HUES64 (cell line): ENCODE data around the gene THSD8.

Experiments
- H3K27ac ChIP-seq: 2 replicates; pipeline ENCODE4 v1.7.0; 2013; ENCODE audit warnings: low read depth, low read length, inconsistent platforms
- H3K27me3 ChIP-seq: 2 replicates; pipeline ENCODE4 v1.6.1; 2013; ENCODE audit warnings: mild to moderate bottlenecking, low read length; ENCODE audit not compliant: insufficient read depth
- H3K36me3 ChIP-seq: 2 replicates; pipeline ENCODE4 v1.6.1; 2013; ENCODE audit warnings: mild to moderate bottlenecking, low read length; ENCODE audit not compliant: insufficient read depth
- H3K4me1 ChIP-seq: 2 replicates; pipeline ENCODE4 v1.6.1; 2013; ENCODE audit warnings: mild to moderate bottlenecking, low read length, moderate library complexity; ENCODE audit not compliant: insufficient read depth
- H3K4me3 ChIP-seq: 2 replicates; pipeline ENCODE4 v1.5.1; 2013; ENCODE audit warnings: mild to moderate bottlenecking, low read length, moderate library complexity
- H3K9ac ChIP-seq: 2 replicates; pipeline ENCODE4 v1.6.1; 2013; ENCODE audit warnings: mild to moderate bottlenecking, low read depth, low read length
- H3K9me3 ChIP-seq: 2 replicates; pipeline ENCODE4 v1.6.1; 2013; ENCODE audit warnings: low read depth, low read length; ENCODE audit not compliant: insufficient read depth
- WGBS: fragments of 150-250, 120-280 bp; methylation state at CpG from one replicate; pipeline ENCODE4 v1.1.7; 2013; ENCODE audit warnings: missing lambda C conversion rate; 5-methylcytosine and 5-hydroxymethylcytosine counted together

Gene THSD8

DNA sequence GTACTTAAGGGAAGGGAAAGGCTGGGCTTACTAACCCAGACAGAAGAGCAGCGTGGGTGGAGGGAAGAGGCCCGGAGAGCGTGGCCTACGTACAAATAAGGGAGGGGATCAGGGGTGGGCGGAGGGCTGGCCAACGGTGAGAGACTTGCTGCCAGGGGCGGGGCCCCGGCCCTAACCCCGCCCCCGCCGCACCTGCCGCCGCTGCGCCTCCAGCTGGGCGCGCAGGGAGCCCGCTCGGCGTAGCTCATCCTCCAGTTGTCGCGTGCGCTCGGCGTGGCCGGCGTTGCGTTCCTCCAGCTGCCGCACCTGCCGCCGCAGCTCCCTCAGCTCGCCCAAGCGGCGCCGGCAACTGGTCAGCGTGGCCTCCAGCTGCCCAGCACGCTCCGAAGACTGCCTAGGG, 32.2 kb upstream of the THSD8 start:
- 4% methylated on average over 37 of the region's 37 CpGs for WGBS
- no peaks in the 10 kb centered on the region for H3K9me3 ChIP-seq
- peak overlapping the region; percentile 37 for H3K4me3 ChIP-seq
- no peaks in the 10 kb centered on the region for H3K27me3 ChIP-seq
- H3K36me3 ChIP-seq, result peaks cover 15% of the 10 kb centered on the region
- H3K9ac ChIP-seq, result no peak overlapping the region
- no peak overlapping the region; the same call in 1 of the 2 replicates for H3K27ac ChIP-seq
- H3K4me1 ChIP-seq, result peaks cover 3% of the 10 kb centered on the region

DNA sequence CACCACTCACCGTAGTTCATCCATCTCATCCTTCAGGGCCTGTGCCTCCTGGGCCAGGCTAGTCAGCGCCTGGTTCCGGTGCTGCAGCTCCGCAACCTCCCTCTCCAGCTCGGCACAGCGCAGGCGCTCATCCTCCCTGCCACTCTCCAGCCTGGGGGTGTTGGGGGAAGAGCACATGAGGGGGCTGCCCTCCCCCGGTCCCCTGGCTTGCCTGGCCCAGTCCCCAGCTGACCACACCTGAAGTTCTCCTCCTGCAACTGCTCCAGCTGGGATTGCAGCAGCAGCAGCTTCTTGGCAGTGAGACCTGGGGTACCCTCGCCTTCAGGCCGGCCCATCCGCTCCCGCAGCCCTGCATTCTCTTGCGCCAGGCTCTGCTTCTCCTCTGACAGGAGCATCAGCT, 30.9 kb upstream of the THSD8 start:
- H3K36me3 ChIP-seq, result peaks cover 9% of the 10 kb centered on the region
- no peak overlapping the region for H3K27ac ChIP-seq
- H3K9me3 ChIP-seq, result no peaks in the 10 kb centered on the region
- peaks cover 3% of the 10 kb centered on the region for H3K4me1 ChIP-seq
- H3K9ac ChIP-seq, result no peak overlapping the region
- H3K27me3 ChIP-seq, result no peaks in the 10 kb centered on the region
- 95% methylated on average over 13 of the region's 13 CpGs for WGBS
- H3K4me3 ChIP-seq, result no peak overlapping the region

DNA sequence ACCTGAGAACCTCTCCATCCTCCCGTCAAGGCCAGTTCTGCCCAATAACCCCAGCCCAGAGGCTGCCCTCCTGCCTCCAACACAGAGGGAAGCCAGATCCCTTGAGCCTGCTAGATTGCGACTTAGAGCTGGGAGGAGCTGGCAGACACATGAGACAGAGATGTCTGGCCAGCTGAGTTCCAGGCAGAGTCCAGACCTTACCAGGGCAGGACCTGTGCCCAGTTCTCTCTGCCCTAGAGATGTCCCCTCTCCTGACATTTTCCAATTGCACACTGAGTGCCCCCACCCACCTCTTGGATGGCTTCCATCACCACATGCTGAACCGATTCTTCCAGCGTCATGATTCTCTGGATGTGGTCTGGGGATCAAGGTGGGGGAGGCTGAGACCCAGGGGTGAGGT, 29.5 kb upstream of the THSD8 start:
- Histone ChIP-seq H3K27me3 (no peaks in the 10 kb centered on the region), H3K36me3 (peaks cover 9% of the 10 kb centered on the region), H3K4me3 (no peak overlapping the region), H3K9me3 (no peaks in the 10 kb centered on the region), H3K4me1 (peaks cover 3% of the 10 kb centered on the region), H3K27ac (no peak overlapping the region), H3K9ac (no peak overlapping the region)
- WGBS, result 88% methylated on average over 4 of the region's 4 CpGs

DNA sequence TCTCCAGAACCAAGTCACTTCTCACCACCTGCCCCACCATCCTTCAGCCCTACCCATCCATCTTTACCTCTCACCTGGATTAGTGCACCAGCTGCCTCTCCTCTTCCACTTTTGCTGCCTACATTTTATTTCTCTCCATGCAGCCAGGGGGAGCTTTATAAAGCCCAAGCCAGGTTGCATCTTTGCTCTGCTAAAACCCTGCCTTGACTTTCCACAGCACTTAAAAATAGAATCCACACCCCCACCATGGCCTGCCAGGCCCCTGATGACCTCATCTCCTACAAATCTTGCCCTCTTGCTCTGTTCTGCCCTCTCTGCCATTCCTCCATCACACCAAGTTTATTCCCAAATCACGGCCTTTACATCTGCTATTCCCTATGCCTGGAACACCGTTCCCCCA, 28.3 kb upstream of the THSD8 start:
- WGBS, result 91% methylated on average over 2 of the region's 2 CpGs
- Histone ChIP-seq H3K36me3 (peaks cover 4% of the 10 kb centered on the region; the same call in 1 of the 2 replicates), H3K4me1 (peaks cover 6% of the 10 kb centered on the region), H3K4me3 (no peak overlapping the region), H3K27me3 (no peaks in the 10 kb centered on the region), H3K27ac (no peak overlapping the region), H3K9me3 (no peaks in the 10 kb centered on the region), H3K9ac (no peak overlapping the region)

DNA sequence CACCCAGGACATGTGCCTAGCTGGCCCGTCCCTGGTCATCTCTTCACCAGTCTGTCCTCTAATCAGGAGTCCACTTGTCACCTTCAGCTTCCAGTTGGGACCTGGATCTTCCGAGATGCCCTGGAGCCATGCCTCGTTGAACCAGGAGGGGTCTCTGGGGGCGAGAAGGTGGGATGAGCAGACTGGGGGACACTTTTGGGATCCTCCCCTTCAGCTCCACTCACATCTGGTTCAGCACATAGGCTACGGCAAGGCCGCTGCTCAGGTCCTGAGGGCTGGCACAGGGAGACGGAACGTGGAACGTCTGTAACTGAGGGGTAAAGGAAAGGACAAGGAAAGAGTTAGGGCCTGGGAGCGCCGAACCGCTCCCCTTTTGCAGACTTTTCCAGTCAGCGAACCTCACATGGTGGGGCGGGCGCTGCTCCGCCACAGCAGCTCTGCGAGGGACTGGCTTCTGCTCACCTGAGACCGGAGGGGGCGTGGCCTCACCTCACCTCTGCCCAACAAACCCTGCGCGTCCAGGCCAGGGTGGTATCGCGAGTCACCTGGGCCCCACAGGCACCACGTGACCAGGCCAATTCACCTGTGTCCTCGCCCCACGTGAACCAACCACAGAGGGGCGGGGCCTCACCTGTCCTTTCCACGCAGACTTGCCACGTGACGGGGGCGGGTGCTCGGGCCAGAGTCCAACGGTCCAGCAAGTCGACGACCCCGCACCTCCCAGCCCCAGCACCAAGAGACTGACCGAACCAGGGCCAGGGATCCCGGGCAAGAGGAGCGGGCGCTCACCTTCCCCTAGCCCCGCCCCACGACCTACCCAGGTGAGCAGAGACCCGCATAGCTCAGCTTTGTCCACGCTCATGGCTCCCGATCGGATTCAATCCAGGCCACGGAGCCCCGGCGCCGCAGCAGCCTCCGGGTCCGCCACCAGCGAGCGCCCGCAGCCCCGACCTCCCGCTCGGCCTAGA, 27.0 kb upstream of the THSD8 start, which contains the start of gene HOOK2:
Gene HOOK2, minus strand, starts transcription at position 965 of the 968 bp plus-strand sequence. Its CDS starts 103 bp downstream, at position 862.
- 20% methylated on average over 58 of the region's 58 CpGs for WGBS

DNA sequence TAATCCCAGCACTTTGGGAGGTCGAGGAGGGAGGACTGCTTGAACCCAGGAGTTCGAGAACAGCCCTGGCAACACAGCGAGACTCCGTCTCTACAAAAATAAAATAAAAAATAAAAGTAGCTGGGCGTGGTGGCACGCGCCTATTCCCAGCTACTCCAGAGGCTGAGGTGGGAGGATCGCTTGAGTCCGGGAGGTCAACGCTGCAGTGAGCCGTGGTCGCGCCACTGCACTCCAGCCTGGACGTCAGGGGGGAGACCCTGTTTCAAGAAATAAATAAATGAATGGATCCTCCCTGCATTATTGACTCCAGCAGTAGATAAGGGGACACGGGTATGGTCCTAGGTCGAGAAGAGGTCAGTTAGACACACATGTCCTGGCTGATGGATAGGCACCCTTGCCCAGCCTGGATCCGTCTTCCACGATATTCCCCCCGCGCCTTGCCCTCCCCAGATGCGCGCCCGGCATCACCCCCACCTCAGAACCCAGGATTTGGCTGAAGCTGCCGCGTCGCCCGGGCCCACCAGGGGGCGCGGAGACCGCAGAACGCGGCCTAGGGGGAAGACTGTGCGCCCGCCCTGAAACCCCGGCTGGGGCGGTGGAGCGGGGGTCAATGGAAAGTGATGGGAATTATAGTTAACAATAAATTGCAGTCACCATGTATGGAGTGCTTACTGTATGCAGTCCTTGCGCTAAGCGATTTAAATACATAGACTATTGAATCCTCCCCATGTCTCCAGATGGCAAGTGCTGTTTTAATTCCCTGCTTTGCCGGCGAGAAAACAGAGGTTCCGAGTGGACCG, 24.5 kb upstream of the THSD8 start:
- H3K4me3 ChIP-seq, result peak overlapping the region; percentile 65
- no peaks in the 10 kb centered on the region for H3K9me3 ChIP-seq
- 0 out of 2 replicates have a peak, but pooled peaks cover 4% of the 10 kb centered on the region for H3K36me3 ChIP-seq
- 14% methylated on average over 42 of the region's 43 CpGs for WGBS
- peaks cover 12% of the 10 kb centered on the region for H3K4me1 ChIP-seq
- no peak overlapping the region for H3K9ac ChIP-seq
- H3K27ac ChIP-seq, result no peak overlapping the region
- no peaks in the 10 kb centered on the region for H3K27me3 ChIP-seq

More for the DNA sequence above, 27.0 kb upstream of the THSD8 start, which contains the start of gene HOOK2:
- Histone ChIP-seq H3K4me1 (peaks cover 12% of the 10 kb centered on the region), H3K36me3 (peaks cover 4% of the 10 kb centered on the region; the same call in 1 of the 2 replicates), H3K4me3 (peak within 1 kb of the TSS; percentile 75), H3K27ac (peak within 1 kb of the TSS; percentile 78), H3K27me3 (no peaks in the 10 kb centered on the region), H3K9ac (peak within 1 kb of the TSS; percentile 79), H3K9me3 (no peaks in the 10 kb centered on the region)

DNA sequence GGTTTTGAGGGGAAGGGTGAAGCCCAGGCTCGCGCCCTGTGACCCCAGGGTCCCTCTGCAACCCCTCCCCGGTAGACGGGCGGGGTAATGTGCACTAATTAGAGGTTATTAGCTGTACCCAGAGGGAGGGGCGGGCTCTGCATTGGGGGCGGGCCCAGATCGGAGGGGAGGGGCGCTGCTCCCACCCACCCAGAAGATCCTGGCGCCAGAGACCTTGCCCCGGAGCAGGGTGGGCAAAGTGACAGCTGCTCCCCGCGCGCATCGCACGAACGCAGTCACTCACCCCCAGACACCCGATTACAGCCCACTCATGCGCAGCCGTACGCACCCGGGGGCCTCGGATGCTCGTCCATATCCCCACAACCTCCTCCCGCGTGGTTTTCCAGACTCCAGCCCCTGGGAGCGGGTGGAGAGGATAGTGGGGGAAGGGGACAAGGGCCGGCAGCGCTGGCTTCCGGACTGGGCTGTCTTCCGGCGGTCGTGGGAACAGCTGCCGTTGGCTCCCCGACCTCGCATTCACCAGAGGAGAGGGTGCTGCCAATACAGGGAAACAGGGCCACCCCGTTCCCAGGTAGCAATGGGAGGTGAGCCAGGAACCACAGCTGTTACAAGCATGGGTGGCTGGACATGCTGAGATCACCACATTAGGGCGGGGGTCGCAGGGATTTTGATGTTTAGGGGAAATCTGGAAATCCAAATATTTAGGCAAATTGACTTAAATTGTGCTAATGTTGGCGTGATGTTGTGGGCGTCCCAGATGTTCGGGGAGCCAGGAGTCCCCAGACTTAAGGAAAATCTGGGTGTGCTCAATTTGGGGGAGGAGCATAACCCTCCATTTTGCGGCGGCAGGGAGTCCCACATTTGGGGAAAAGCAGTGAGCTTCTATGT, 23.6 kb upstream of the THSD8 start:
- WGBS, result 3% methylated on average over 42 of the region's 44 CpGs
- H3K36me3 ChIP-seq, result 0 out of 2 replicates have a peak, but pooled peaks cover 4% of the 10 kb centered on the region
- H3K27ac ChIP-seq, result peak overlapping the region; percentile 71; the same call in 1 of the 2 replicates
- peaks cover 12% of the 10 kb centered on the region for H3K4me1 ChIP-seq
- no peaks in the 10 kb centered on the region for H3K27me3 ChIP-seq
- peak overlapping the region; percentile 65 for H3K4me3 ChIP-seq
- H3K9ac ChIP-seq, result peak overlapping the region; percentile 37; the same call in 1 of the 2 replicates
- no peaks in the 10 kb centered on the region for H3K9me3 ChIP-seq

DNA sequence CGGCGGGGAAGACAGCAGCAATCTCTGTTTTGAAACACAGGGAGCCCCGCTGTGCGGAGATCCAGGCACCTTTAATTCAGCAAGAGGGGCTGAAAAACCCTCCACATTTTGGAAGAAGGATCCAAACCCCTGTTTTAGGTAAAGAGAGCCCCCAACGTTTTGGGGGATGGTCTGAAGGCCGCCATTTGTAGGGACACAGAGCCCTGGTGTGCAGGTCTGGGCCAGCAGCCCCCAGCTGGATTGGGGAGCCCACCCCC, 23.0 kb upstream of the THSD8 start:
- Histone ChIP-seq H3K9ac (peak overlapping the region; percentile 37; the same call in 1 of the 2 replicates), H3K4me1 (peaks cover 16% of the 10 kb centered on the region), H3K36me3 (0 out of 2 replicates have a peak, but pooled peaks cover 4% of the 10 kb centered on the region), H3K27ac (peak overlapping the region; percentile 71; the same call in 1 of the 2 replicates), H3K9me3 (no peaks in the 10 kb centered on the region), H3K4me3 (peak overlapping the region; percentile 65), H3K27me3 (no peaks in the 10 kb centered on the region)
- WGBS, result 25% methylated on average over 6 of the region's 6 CpGs

DNA sequence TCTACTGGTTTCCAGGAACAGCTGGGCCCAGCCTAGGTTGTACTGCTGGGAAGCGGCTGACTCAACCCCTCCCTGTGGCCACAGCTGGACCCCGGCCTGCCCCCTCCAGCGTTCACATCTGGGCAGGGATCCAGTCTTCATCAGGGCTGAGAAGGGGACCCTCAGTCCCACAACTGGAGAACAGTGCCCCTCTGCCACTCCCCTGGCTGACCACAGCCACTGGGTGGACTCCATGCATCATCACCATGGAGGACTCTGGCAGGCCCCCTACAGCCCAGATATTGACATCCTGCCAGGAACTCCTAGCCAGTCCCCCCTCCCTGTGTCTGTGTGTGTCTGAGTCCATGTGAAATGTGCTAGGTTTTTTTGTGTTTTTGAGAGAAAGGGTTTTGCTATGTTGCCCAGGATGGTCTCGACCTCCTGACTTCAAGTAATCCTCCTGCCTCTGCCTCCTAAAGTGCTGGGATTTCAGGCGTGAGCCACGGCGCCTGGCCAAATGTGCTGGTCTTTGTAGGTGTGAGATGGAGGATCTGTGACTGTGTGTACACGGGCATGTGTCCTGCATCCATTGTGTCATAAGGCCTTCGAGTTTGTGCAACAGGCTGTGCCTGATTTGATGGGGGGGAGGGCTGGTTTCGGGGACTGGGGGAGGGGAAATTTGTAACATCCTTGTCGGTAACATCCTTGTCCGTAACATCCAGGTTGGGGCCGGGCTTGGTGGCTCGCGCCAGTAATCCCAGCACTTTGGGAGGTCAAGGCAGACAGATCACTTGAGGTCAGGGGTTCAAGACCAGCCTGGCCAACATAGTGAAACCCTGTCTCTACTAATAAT, 22.5 kb upstream of the THSD8 start:
- H3K4me1 ChIP-seq, result peaks cover 20% of the 10 kb centered on the region
- H3K9ac ChIP-seq, result peak overlapping the region; percentile 37; the same call in 1 of the 2 replicates
- H3K9me3 ChIP-seq, result no peaks in the 10 kb centered on the region
- peak overlapping the region; percentile 65 for H3K4me3 ChIP-seq
- peak overlapping the region; percentile 71; the same call in 1 of the 2 replicates for H3K27ac ChIP-seq
- no peaks in the 10 kb centered on the region for H3K27me3 ChIP-seq
- 74% methylated on average over 15 of the region's 15 CpGs for WGBS
- 0 out of 2 replicates have a peak, but pooled peaks cover 1% of the 10 kb centered on the region for H3K36me3 ChIP-seq

DNA sequence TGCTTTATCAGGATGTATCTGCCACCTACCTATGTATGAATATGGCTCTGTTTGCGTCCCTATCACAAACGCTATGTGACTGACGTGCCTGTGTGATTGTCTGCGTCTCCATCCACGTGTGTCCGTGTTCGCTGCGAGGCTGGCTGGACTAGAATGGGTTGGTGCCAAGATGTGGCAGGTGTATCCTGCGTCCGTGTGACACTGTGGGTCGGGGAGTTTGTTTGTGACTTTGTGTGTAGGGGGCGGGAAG, 19.8 kb upstream of the THSD8 start:
- no peaks in the 10 kb centered on the region for H3K27me3 ChIP-seq
- H3K9me3 ChIP-seq, result no peaks in the 10 kb centered on the region
- WGBS, result 62% methylated on average over 12 of the region's 12 CpGs
- H3K4me1 ChIP-seq, result peaks cover 24% of the 10 kb centered on the region
- no peak overlapping the region for H3K9ac ChIP-seq
- H3K4me3 ChIP-seq, result peak overlapping the region; percentile 54
- no peaks in the 10 kb centered on the region for H3K36me3 ChIP-seq
- no peak overlapping the region for H3K27ac ChIP-seq
